ENCODE results near the gene COPS7B. TPM values are rescaled to one million over a fixed set of nuclear protein-coding genes. Genes with fewer than 3 reads are reported as not detected.

COPS7B gene
- polyA plus RNA-seq, 1 experiment = 52.7 TPM

GRCh38 chr2:231853105-231853504, 66.9 kb downstream of the COPS7B start:
- no peak for DNase-seq (ENCODE audit: low read depth)
- no peak for TF ChIP-seq CTCF (IDR thresholded peaks at IDR 0.05; ENCODE audit: insufficient read depth, low read depth, low read length)
- Histone ChIP-seq H3K4me3 (ENCODE audit: low read depth, low read length) (no peak overlapping the region), H3K27me3 (ENCODE audit: control insufficient read depth, insufficient read depth, low read length) (0 out of 2 replicates have a peak, but pooled peaks cover 3% of the 10 kb centered on the region), H3K36me3 (ENCODE audit: control insufficient read depth, insufficient read depth, low read length) (no peaks in the 10 kb centered on the region)
- ChIA-PET CTCF (interaction anchor here (0.6 to 2.3 kb wide), 12 partner anchors 11 to 589 kb away, joined by 3 to 8 read pairs (median 4); no protein-coding TSS in a partner anchor), POLR2A (no interaction called here)

GRCh38 chr2:231854616-231855125, 68.4 kb downstream of the COPS7B start:
- CTCF ChIA-PET = interaction anchor here (2.3 kb wide), 1 partner anchor 587 kb away, joined by 4 read pairs; no protein-coding TSS in a partner anchor
- no peak overlapping the region for H3K4me3 ChIP-seq (ENCODE audit: low read depth, low read length)
- no peak for DNase-seq (ENCODE audit: low read depth)
- no peaks in the 10 kb centered on the region for H3K36me3 ChIP-seq (ENCODE audit: control insufficient read depth, insufficient read depth, low read length)
- POLR2A ChIA-PET = no interaction called here
- 0 out of 2 replicates have a peak, but pooled peaks cover 3% of the 10 kb centered on the region for H3K27me3 ChIP-seq (ENCODE audit: control insufficient read depth, insufficient read depth, low read length)
- TF ChIP-seq CTCF (IDR thresholded peaks at IDR 0.05; ENCODE audit: insufficient read depth, low read depth, low read length) = no peak

GRCh38 chr2:231856959-231857358, 70.7 kb downstream of the COPS7B start:
- CTCF ChIA-PET = interaction anchor here (1.0 to 1.4 kb wide), 2 partner anchors 38 to 42 kb away, joined by 3 read pairs; no protein-coding TSS in a partner anchor
- no peak for DNase-seq (ENCODE audit: low read depth)
- H3K27me3 ChIP-seq (ENCODE audit: control insufficient read depth, insufficient read depth, low read length) = 0 out of 2 replicates have a peak, but pooled peaks cover 1% of the 10 kb centered on the region
- no peak overlapping the region for H3K4me3 ChIP-seq (ENCODE audit: low read depth, low read length)
- H3K36me3 ChIP-seq (ENCODE audit: control insufficient read depth, insufficient read depth, low read length) = no peaks in the 10 kb centered on the region
- TF ChIP-seq CTCF (IDR thresholded peaks at IDR 0.05; ENCODE audit: insufficient read depth, low read depth, low read length) = no peak
- POLR2A ChIA-PET = no interaction called here

Small RNA genes within 50 kb of the gene (small RNA-seq; reads per million reads assigned to genes)
- gene AC073476.4 (ENCODE audit: insufficient read length, low read depth, low replicate concordance) = not detected

Other genes starting within 250 kb of the COPS7B start
- not detected in 2 replicates for gene TEX44, start 193.6 kb upstream of the COPS7B start, polyA plus RNA-seq (2011; rRNA removed)
- gene PTMA, start 77.9 kb upstream of the COPS7B start, polyA plus RNA-seq (2011; rRNA removed) = 363 and 447 TPM in 2 replicates
- gene PDE6D, start 5.2 kb upstream of the COPS7B start, polyA plus RNA-seq (2011; rRNA removed) = 28.7 and 35.1 TPM in 2 replicates
- not detected in 2 replicates for gene NPPC, start 140.0 kb downstream of the COPS7B start, polyA plus RNA-seq (2011; rRNA removed)
- gene DIS3L2, start 175.3 kb downstream of the COPS7B start, polyA plus RNA-seq (2011; rRNA removed) = 8.2 and 12.4 TPM in 2 replicates